Neuronal stem cell (in vitro differentiated cells): ENCODE data around the gene ACAD10.
"Not testable (repeated sequence)": the region's sequence is repeated elsewhere in the genome, so short reads cannot be mapped to it uniquely, and the experiment has no call there.

ENCODE experiments used
- DNase-seq: peaks from one replicate; pipeline ENCODE4 v3.0.0-alpha.2; 2013; ENCODE audit warnings: low spot score
- H2AFZ ChIP-seq: one replicate; pipeline ENCODE4 v1.6.1; 2013; ENCODE audit warnings: mild to moderate bottlenecking, low read length, inconsistent platforms
- H2AK5ac ChIP-seq: 2 replicates; pipeline ENCODE4 v1.6.1; 2013; ENCODE audit warnings: low read depth, mild to moderate bottlenecking, inconsistent platforms, low read length, moderate library complexity, mixed read lengths
- H2BK120ac ChIP-seq: 2 replicates; pipeline ENCODE4 v1.6.1; 2013; ENCODE audit warnings: low read depth, mild to moderate bottlenecking, inconsistent platforms, low read length, moderate library complexity, mixed read lengths
- H2BK12ac ChIP-seq: one replicate; pipeline ENCODE4 v1.6.1; 2013; ENCODE audit warnings: low read length, inconsistent platforms
- H2BK15ac ChIP-seq: 2 replicates; pipeline ENCODE4 v1.6.1; 2013; ENCODE audit warnings: mild to moderate bottlenecking, low read length, inconsistent platforms, mixed read lengths
- H2BK5ac ChIP-seq: one replicate; pipeline ENCODE4 v1.6.1; 2013; ENCODE audit warnings: inconsistent platforms, mild to moderate bottlenecking, low read length, moderate library complexity
- H3K14ac ChIP-seq: one replicate; pipeline ENCODE4 v1.6.1; 2013; ENCODE audit warnings: low read length, inconsistent platforms
- H3K18ac ChIP-seq: 2 replicates; pipeline ENCODE4 v1.6.1; 2013; ENCODE audit warnings: low read length, inconsistent platforms
- H3K23ac ChIP-seq: 2 replicates; pipeline ENCODE4 v1.6.1; 2013; ENCODE audit warnings: low read depth, mild to moderate bottlenecking, mixed read lengths, low read length, inconsistent platforms; ENCODE audit not compliant: poor library complexity
- H3K27ac ChIP-seq: replicated peaks from 3 replicates; pipeline ENCODE4 v1.5.1; 2013; ENCODE audit warnings: low read length, inconsistent platforms
- H3K27me3 ChIP-seq, 3 experiments: 2 replicates each; pipeline ENCODE4 v1.6.1; 2013; ENCODE audit warnings: low read length in 3 of 3, mild to moderate bottlenecking in 2 of 3, inconsistent platforms in 1 of 3, low read depth in 1 of 3, mixed read lengths in 1 of 3, moderate library complexity in 1 of 3; ENCODE audit not compliant: control insufficient read depth in 3 of 3, insufficient read depth in 3 of 3
- H3K36me3 ChIP-seq, 2 donors: replicated peaks in 1 of 2; 2 replicates each; pipeline ENCODE4 v1.6.1; 2013; ENCODE audit warnings: low read length in 2 of 2; ENCODE audit not compliant: control insufficient read depth in 2 of 2, insufficient read depth in 2 of 2
- H3K4ac ChIP-seq: 2 replicates; pipeline ENCODE4 v1.6.1; 2013; ENCODE audit warnings: inconsistent platforms, mild to moderate bottlenecking, low read length, moderate library complexity
- H3K4me1 ChIP-seq, 2 donors: 1 replicate in 1 of 2; 2 replicates in 1 of 2; pipeline ENCODE4 v1.6.1; 2013; ENCODE audit warnings: low read length in 2 of 2, low read depth in 1 of 2; ENCODE audit not compliant: control insufficient read depth in 2 of 2, insufficient read depth in 1 of 2
- H3K4me2 ChIP-seq: one replicate; pipeline ENCODE4 v1.6.1; 2013; ENCODE audit warnings: mild to moderate bottlenecking, low read length, inconsistent platforms; ENCODE audit not compliant: insufficient read depth, poor library complexity, severe bottlenecking
- H3K4me3 ChIP-seq, 2 donors: 2 replicates each; pipeline ENCODE4 v1.5.1; 2013; ENCODE audit warnings: low read length in 2 of 2, mild to moderate bottlenecking in 2 of 2, inconsistent platforms in 1 of 2, moderate library complexity in 1 of 2
- H3K79me1 ChIP-seq: one replicate; pipeline ENCODE4 v1.6.1; 2013; ENCODE audit warnings: low read depth, mild to moderate bottlenecking, inconsistent platforms, low read length, moderate library complexity
- H3K9ac ChIP-seq: one replicate; pipeline ENCODE4 v1.6.1; 2013; ENCODE audit warnings: mild to moderate bottlenecking, low read depth, low read length, inconsistent platforms; ENCODE audit not compliant: poor library complexity
- H3K9me3 ChIP-seq, 2 donors: replicated peaks in 1 of 2; 2 replicates each; pipeline versions ENCODE3 to v1.6.1; 2013; ENCODE audit warnings: low read length in 2 of 2, mild to moderate bottlenecking in 2 of 2, inconsistent platforms in 1 of 2, low read depth in 1 of 2, mixed read lengths in 1 of 2, moderate library complexity in 1 of 2; ENCODE audit not compliant: control insufficient read depth in 2 of 2, insufficient read depth in 1 of 2
- H4K8ac ChIP-seq: one replicate; pipeline ENCODE4 v1.6.1; 2013; ENCODE audit warnings: low read depth, mild to moderate bottlenecking, inconsistent platforms, low read length, moderate library complexity
- H4K91ac ChIP-seq: one replicate; pipeline ENCODE4 v1.6.1; 2013; ENCODE audit warnings: low read length, low read depth, mild to moderate bottlenecking, inconsistent platforms; ENCODE audit not compliant: poor library complexity
- WGBS, 2 donors: extraction: QIAGEN DNeasy Blood & Tissue Kit; methylation state at CpG; one replicate each; pipeline ENCODE4 v1.1.7; 2013; ENCODE audit warnings: missing lambda C conversion rate in 2 of 2, mixed read lengths in 1 of 2; ENCODE audit not compliant: insufficient read length in 2 of 2, insufficient replicate concordance in 1 of 2; ENCODE audit errors: extremely low coverage in 2 of 2; 5-methylcytosine and 5-hydroxymethylcytosine counted together

ACAD10 gene

DNA sequence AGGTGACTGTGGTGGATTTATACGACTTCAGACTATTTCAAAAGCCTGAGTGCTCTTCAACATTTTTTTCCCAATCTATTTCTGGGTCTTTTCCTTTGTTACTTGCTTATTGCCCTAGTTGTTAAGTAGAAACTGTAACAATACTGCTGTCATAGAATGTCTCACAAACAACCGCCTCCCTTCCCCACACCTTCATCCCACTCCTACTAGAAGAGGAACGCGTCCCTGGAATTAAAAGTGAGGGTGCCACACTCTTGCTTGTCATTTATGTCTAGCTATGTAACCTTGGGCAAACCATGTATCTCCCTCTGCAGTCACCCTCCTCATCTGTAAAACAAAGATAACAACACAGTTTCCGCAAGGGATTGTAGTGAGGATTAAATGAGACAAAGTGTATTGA is 8.7 kb upstream of the ACAD10 start:
- Histone ChIP-seq H3K23ac (no peak overlapping the region), H3K4me1 (no peaks in the 10 kb centered on the region), H3K9ac (no peak overlapping the region), H3K4ac (no peak overlapping the region), H2BK15ac (no peak overlapping the region), H3K4me2 (no peak overlapping the region), H3K27ac (no peak overlapping the region), H2AK5ac (no peak overlapping the region), H2AFZ (no peak overlapping the region), H2BK12ac (no peak overlapping the region), H2BK120ac (no peak overlapping the region), H3K18ac (no peak overlapping the region), H3K4me3 (no peak overlapping the region), H3K36me3 (peaks cover 18 to 89% of the 10 kb centered on the region in 2 donors), H3K9me3 (no peaks in the 10 kb centered on the region), H3K27me3 (no peaks in the 10 kb centered on the region), H2BK5ac (no peak overlapping the region), H3K79me1 (no peaks in the 10 kb centered on the region), H3K14ac (no peak overlapping the region), H4K91ac (no peak overlapping the region), H4K8ac (no peak overlapping the region)
- WGBS, 2 donors, result no CpG with 5 or more reads among the region's 5 CpGs
- no peak for DNase-seq

DNA sequence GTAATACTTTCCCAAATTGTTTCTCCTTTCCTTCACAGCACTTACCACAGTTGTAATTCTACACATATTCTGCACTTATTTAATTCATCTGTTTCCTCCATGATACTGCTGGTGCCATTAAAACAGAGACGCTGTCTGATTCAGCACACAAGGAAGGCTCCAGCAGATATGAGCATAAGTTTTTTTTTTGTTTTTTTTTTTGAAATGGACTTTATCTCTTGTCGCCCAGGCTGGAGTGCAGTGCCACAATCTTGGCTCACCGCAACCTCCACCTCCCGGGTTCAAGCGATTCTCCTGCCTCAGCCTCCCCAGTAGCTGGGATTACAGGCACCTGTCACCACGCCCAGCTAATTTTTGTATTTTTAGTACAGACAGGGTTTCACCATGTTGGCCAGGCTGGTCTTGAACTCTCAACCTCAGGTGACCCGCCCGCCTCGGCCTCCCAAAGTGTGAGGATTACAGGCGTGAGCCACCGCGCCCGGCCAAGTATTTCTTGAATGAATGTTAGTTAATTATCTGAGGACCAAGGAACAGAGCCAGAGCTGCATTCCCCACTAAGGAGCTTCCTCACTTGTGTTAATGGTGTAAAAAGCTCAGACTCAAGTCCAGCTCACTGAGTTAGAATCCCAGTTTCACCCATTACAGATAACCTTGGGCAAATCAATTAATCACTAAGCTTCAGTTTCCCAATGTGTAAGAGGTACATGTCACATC is 1.2 kb upstream of the ACAD10 start:
- H3K9me3 ChIP-seq, H2BK12ac ChIP-seq, H2BK15ac ChIP-seq, H3K4me1 ChIP-seq, DNase-seq, H2AK5ac ChIP-seq, H3K27ac ChIP-seq, H2BK120ac ChIP-seq, H4K8ac ChIP-seq, H3K79me1 ChIP-seq, H3K27me3 ChIP-seq, H2BK5ac ChIP-seq, H3K18ac ChIP-seq, H3K9ac ChIP-seq, H3K4ac ChIP-seq, H3K23ac ChIP-seq, H3K14ac ChIP-seq, H4K91ac ChIP-seq: not testable (repeated sequence)
- Histone ChIP-seq H3K4me2 (peak overlapping the region; percentile 80), H3K36me3 (peaks cover 13 to 36% of the 10 kb centered on the region in 2 donors), H3K4me3 (peak overlapping the region; percentile 74 to 92), H2AFZ (peak overlapping the region; percentile 84)
- no CpG with 5 or more reads among the region's 13 CpGs for WGBS, 2 donors

DNA sequence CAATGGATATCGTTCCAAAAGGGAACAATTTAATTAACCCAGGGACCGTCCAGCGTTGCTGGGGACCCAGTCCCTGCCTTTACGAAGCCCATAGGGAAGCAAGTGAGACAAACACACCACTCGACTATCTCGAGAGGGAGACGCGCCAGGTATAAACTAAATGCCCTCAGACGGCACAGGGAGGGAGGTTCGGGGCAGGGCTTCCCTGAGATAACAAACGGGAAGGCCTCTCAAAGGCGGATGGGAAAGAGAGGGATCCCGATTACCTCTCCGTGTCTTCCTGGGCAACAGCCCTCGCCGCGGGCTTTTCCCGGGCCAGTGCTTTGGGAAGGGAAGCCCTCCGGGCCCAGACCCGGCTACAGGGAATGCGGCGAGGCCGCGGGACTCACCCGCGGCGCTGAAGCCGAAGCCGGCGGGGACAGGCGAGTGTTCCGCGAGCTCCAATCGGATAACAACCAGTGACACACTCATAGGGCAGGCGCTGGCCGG is 487 bp upstream of the ACAD10 start:
- Histone ChIP-seq H3K4ac (no peak overlapping the region), H3K4me1 (peaks cover 6 to 7% of the 10 kb centered on the region in 2 donors), H2AFZ (peak overlapping the region; percentile 84), H4K91ac (no peak overlapping the region), H3K27me3 (no peaks in the 10 kb centered on the region), H3K18ac (peak overlapping the region; percentile 82), H2BK12ac (no peak overlapping the region), H2BK5ac (no peak overlapping the region), H3K9me3 (no peaks in the 10 kb centered on the region), H2AK5ac (peak overlapping the region; percentile 83), H2BK120ac (no peak overlapping the region), H3K14ac (no peak overlapping the region), H3K4me2 (peak overlapping the region; percentile 80), H3K23ac (peak overlapping the region; percentile 25), H3K27ac (peak overlapping the region; percentile 38), H3K79me1 (peaks cover 10% of the 10 kb centered on the region), H3K36me3 (peaks cover 11 to 35% of the 10 kb centered on the region in 2 donors), H4K8ac (no peak overlapping the region), H3K9ac (peak overlapping the region; percentile 83), H2BK15ac (no peak overlapping the region), H3K4me3 (peak overlapping the region; percentile 74 to 92)
- no peak for DNase-seq
- no CpG with 5 or more reads among the region's 36 CpGs for WGBS, 2 donors

- Histone ChIP-seq H3K23ac (no peak overlapping the region), H3K4me2 (peak overlapping the region; percentile 83), H4K91ac (no peak overlapping the region), H4K8ac (no peak overlapping the region), H2BK12ac (no peak overlapping the region), H3K79me1 (peaks cover 10% of the 10 kb centered on the region), H3K4ac (no peak overlapping the region), H2BK5ac (no peak overlapping the region), H3K36me3 (peaks cover 9 to 26% of the 10 kb centered on the region in 2 donors), H3K27ac (no peak overlapping the region), H3K9me3 (no peaks in the 10 kb centered on the region), H2BK15ac (no peak overlapping the region), H3K27me3 (no peaks in the 10 kb centered on the region), H3K4me3 (peak overlapping the region; percentile 74 to 92), H3K4me1 (peaks cover 6 to 7% of the 10 kb centered on the region in 2 donors), H2AFZ (no peak overlapping the region), H2AK5ac (peak overlapping the region; percentile 29), H2BK120ac (no peak overlapping the region), H3K14ac (no peak overlapping the region), H3K18ac (no peak overlapping the region), H3K9ac (peak overlapping the region; percentile 85)
- no peak for DNase-seq
- WGBS, 2 donors, result no CpG with 5 or more reads among the region's 15 CpGs
Measured at GRCh38 chr12:111686574-111687105, 787 bp downstream of the ACAD10 start.
